Adrenal gland (tissue), 5 donors: ENCODE measurements around the gene RCAN1.

Experiments used
- CTCF ChIP-seq, 6 experiments: fragments of 450-650 bp in 4 of 6; fragments of 200-600 bp in 2 of 6; sonication (generic) in 1 of 6; IDR thresholded peaks; 1 replicate in 5 of 6; 2 replicates in 1 of 6; pipeline versions ENCODE4 v1.5.1 to v1.8.0; 2016 to 2021; ENCODE audit warnings: antibody characterized with exemption in 6 of 6, mild to moderate bottlenecking in 2 of 6, moderate library complexity in 1 of 6
- POLR2A ChIP-seq, 2 donors: fragments of 450-650 bp; IDR thresholded peaks; one replicate each; pipeline ENCODE4 v1.6.1; 2017; ENCODE audit warnings: antibody characterized with exemption in 2 of 2, mild to moderate bottlenecking in 2 of 2, moderate library complexity in 1 of 2
- donor health status: DM: no; HTN: no; CAD: no.

- no peak for TF ChIP-seq CTCF (IDR thresholded peaks at IDR 0.05)
- TF ChIP-seq POLR2A (IDR thresholded peaks at IDR 0.05): no peak
Observed at GRCh38 chr21:34617753-34618339, 2.9 kb upstream of the RCAN1 start.
